NCI-H128 (cell line): ENCODE measurements around the gene NAALADL2.

Experiments
- DNase-seq: peaks from one replicate; lab custom pipeline; 2025; ENCODE audit not compliant: unreplicated experiment; lab: John Stamatoyannopoulos, UW

The NAALADL2 gene

GRCh38 chr3:174859114-174859735 is at the start of gene NAALADL2:
Gene NAALADL2, plus strand, starts transcription at chr3:174859334.
- DNase-seq, result no peak

GRCh38 chr3:174810254-174810653 is 48.9 kb upstream of the NAALADL2 start:
- DNase-seq, result no peak

GRCh38 chr3:174812172-174812862 is 46.8 kb upstream of the NAALADL2 start:
- DNase-seq, result no peak

DNA sequence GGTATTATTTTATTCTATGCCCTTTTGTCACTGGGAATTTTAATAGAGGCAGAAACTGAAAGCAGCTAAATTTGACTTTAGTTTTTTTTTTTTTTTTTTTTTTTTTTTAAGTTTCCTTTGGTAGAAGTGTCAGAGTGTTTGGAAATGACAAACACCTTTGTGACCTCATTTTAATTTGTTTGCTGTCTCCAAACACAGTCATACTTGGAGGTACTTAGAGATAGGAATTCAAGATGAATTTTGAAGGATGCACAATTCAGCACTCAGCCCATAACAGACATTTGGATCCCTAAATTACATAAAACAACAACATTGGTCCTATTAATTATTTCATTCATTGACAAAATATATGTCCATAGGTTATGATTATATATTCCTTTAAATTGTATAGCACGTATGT is 43.4 kb upstream of the NAALADL2 start:
- no peak for DNase-seq

DNA sequence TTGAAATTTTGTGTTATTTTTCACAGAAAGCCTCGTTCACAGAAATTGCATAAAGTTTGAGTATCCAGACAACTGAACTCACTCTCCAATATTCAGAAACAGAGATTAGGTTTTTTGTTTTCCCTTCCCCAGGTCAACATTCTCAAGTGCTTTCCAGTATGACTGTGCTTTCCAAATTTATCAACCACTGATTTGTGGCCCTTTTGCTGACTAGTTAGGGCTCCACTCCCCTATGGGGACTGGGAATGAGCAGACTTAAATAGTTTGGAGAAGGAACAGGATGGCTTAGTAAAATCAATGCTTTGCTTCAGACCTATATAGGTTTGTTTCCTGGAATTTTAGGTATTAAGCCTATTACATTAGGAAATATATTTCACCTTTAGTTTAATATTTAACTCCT is 38.2 kb upstream of the NAALADL2 start:
- DNase-seq, result no peak

GRCh38 chr3:174821477-174821876 is 37.7 kb upstream of the NAALADL2 start:
- DNase-seq, result no peak

- DNase-seq, result no peak
Measured at GRCh38 chr3:174822320-174822719, 36.8 kb upstream of the NAALADL2 start.

DNA sequence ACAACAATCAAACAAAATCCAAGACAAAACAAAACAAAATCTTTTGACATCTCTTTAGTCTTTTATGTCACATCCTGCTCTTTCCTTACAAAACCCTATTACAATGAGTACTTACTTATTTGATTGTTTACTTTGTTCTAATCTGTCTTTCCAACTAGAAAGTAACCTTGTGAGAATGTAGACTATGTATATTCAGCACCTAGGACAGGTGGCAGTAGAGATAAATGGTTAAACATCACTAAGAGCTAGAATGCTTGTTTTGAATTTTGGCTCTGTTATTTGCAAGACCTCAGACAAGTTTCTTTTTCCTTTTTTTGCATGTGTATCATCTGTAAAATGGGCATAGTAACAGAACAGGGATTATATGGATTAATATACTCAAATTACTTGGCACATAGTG is 33.1 kb upstream of the NAALADL2 start:
- DNase-seq, result no peak

- DNase-seq, result no peak
Measured at GRCh38 chr3:174844746-174845145, 14.4 kb upstream of the NAALADL2 start.

DNA sequence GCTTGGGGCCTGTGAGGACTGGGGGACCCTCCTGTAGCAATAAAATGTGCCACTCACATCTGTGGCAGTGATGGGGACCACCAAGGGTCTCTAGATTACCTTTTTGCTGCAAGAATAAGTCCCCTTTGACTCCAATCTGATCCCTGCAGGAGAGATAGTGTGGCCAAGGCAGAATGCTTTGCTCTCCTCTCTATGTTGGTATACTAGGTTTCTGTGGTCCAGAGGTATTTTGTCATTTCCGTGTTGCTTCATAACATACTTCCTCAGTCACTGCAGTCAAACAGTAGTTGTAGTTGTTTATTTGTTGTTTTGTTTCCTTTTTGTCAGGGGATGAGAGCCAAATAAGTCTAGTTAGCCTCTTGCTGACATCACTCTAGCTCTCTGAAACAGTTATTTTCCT is 13.1 kb upstream of the NAALADL2 start:
- no peak for DNase-seq

- DNase-seq, result no peak
Measured at GRCh38 chr3:174854987-174855386, 4.1 kb upstream of the NAALADL2 start.

- DNase-seq, result no peak
Measured at GRCh38 chr3:174857301-174857700, 1.8 kb upstream of the NAALADL2 start.

DNA sequence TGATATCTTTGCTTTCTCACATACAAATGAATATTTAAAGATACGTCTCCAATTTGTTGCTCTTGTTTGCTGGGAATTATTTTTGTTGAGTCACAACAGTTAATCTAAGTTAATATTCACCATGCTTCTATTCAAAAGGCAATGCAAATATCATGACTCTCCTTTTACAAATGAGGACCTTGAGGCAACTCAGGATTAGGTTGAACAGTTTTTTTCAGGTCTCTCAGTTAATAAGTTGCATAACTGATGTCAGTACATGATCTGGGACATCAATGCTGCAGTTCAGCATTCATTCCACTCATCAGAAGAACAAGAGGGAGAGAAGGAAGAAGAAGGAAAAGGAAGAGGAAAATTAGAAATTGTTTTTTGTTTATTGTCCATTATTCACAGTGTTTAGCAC is 781 bp upstream of the NAALADL2 start:
- no peak for DNase-seq

GRCh38 chr3:174859756-174860155 is 622 bp downstream of the NAALADL2 start:
- no peak for DNase-seq

GRCh38 chr3:174862101-174862500 is 3.0 kb downstream of the NAALADL2 start:
- DNase-seq, result no peak

- DNase-seq, result no peak
Measured at GRCh38 chr3:174862666-174863065, 3.5 kb downstream of the NAALADL2 start.

GRCh38 chr3:174863488-174863887 is 4.4 kb downstream of the NAALADL2 start:
- DNase-seq, result no peak

DNA sequence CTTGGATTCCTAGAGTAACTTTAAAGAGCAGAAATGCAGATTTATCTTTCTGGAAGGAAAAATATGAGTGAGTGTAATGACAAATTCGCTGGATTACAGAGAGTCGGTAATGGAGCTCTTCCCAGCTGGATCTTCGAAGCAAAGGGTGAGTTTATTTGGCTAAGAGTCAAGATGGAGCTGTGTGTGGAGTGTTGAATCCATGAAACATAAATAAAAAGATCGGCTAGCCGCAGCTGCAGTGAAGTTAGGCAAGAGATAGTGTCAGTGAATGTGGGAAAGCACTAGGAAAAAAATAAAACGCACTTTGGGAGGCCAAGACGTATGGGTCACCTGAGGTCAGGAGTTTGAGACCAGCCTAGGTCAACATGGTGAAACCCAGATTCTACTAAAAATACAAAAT is 10.3 kb downstream of the NAALADL2 start:
- no peak for DNase-seq

DNA sequence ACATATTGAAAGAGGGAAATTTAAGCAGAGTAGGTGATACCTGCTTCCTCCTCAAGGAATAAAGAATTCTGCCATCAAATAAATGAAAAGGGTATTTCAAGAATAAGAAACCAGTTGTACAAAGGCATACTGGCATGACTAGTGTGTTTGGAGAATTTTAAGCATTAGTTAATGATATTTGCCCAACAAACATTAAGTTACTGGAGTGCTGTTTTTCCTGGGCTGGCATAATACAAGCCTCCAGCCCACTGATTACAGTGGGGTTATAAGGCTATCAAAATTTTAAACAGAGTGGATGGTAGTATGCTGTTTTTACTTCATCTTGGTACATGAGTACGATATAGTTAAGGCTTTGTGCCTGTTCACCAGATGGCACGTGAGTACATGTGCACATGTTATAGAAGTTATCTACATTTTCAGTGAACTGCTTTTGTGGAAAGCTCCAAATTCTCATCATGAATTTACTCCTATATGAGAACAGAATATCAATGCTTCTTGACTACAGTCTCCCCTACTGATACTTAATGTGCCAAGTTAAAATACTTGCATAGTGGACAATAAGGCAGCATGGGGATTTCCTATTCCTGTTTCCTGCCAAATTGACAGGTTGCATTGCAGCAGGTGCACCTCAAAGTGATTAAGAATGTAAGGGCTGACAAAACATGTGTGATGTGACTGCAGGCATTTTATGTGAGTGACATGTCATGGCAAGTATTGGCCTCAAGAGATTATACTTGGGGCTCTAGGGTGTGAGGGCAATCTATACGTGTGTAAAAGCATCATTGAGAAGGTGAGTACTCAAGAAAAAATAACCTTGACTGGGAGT is 14.9 kb downstream of the NAALADL2 start:
- no peak for DNase-seq

DNA sequence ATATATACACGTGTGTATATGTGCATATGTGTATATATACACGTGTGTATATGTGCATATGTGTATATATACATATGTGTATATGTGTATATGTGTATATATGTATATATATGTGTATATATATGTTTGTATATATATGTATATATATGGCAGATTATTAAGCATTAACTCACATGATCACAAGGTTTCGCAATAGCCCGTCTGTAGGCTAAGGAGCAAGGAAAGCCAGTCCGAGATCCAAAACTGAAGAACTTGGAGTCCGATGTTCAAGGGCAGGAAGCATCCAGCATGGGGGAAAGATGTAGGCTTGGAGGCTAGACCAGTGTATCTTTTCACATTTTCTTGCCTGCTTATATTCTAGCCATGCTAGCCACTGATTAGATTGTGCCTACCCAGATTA is 23.7 kb downstream of the NAALADL2 start:
- no peak for DNase-seq

DNA sequence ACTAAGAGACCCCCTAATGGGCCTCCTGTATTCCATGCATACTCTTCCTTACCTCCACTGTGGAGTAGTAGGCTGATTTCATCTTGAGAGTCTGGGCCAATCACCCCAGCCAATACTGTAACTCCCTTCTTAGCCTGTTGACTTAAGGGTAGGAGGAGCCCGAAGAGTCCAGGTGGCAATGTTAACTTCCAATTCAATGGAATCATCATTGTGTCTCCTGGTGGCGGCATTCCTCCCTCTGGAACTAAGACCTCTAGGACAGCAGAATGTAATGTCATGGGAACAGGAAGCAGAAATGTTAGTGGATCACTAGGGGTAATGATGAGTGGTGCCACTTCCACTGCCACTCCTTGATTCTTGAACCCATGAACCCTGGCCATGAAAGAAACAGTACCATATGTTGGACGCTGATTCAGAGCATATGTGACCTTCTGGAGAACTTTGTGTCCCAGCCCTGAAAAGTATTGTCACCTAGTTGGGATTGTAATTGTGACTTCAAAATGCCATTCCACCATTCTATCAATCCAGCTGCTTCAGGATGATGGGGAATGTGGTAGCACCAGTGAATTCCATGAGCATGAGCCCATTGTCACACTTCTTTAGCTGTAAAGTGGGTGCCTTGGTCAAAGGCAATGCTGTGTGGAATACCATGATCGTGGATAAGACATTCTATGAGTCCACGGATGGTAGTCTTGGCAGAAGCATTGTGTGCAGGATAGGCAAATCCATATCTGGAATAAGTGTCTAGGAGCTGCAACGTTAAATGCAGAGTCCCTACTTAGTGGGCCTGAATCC is 24.9 kb downstream of the NAALADL2 start:
- no peak for DNase-seq
